Duodenal mucosa (tissue), 2 donors: Measurements from ENCODE around the gene OR1J4.
"Not testable (repeated sequence)": the region's sequence is repeated elsewhere in the genome, so short reads cannot be mapped to it uniquely, and the experiment has no call there.

Experiments used
- H3K27ac ChIP-seq: one replicate; pipeline ENCODE4 v1.7.0; 2013; ENCODE audit warnings: low read depth, low read length
- H3K27me3 ChIP-seq, 2 donors: one replicate each; pipeline ENCODE4 v1.7.0; 2013; ENCODE audit warnings: low read length in 2 of 2, control low read depth in 1 of 2; ENCODE audit not compliant: insufficient read depth in 2 of 2, control insufficient read depth in 1 of 2
- H3K36me3 ChIP-seq, 2 donors: one replicate each; pipeline ENCODE4 v1.7.0; 2013; ENCODE audit warnings: low read length in 2 of 2, control low read depth in 1 of 2; ENCODE audit not compliant: insufficient read depth in 2 of 2, control insufficient read depth in 1 of 2
- H3K4me1 ChIP-seq, 2 donors: one replicate each; pipeline ENCODE4 v1.7.0; 2013; ENCODE audit warnings: low read length in 2 of 2, control low read depth in 1 of 2; ENCODE audit not compliant: insufficient read depth in 2 of 2, control insufficient read depth in 1 of 2
- H3K4me3 ChIP-seq, 2 donors: one replicate each; pipeline ENCODE4 v1.7.0; 2013; ENCODE audit warnings: low read length in 2 of 2, low read depth in 1 of 2
- H3K9ac ChIP-seq, 2 donors: one replicate each; pipeline ENCODE4 v1.7.0; 2013; ENCODE audit warnings: low read length in 2 of 2, low read depth in 1 of 2
- H3K9me3 ChIP-seq, 2 donors: one replicate each; pipeline ENCODE4 v1.7.0; 2013; ENCODE audit warnings: low read length in 2 of 2, control low read depth in 1 of 2; ENCODE audit not compliant: control insufficient read depth in 1 of 2

Gene OR1J4

DNA sequence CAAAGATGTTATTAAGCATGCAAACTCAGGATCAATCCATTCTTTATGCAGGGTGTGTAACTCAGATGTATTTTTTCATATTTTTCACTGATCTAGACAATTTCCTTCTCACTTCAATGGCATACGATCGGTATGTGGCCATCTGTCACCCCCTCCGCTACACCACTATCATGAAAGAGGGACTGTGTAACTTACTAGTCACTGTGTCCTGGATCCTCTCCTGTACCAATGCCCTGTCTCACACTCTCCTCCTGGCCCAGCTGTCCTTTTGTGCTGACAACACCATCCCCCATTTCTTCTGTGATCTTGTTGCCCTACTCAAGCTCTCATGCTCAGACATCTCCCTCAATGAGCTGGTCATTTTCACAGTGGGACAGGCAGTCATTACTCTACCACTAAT lies 435 bp downstream of the OR1J4 start:
- Histone ChIP-seq H3K4me3 (no peak overlapping the region), H3K9me3 (no peaks in the 10 kb centered on the region), H3K27me3 (peaks cover 0 to 6% of the 10 kb centered on the region in 2 donors), H3K9ac (no peak overlapping the region), H3K4me1 (no peaks in the 10 kb centered on the region), H3K36me3 (no peaks in the 10 kb centered on the region), H3K27ac (no peak overlapping the region)

DNA sequence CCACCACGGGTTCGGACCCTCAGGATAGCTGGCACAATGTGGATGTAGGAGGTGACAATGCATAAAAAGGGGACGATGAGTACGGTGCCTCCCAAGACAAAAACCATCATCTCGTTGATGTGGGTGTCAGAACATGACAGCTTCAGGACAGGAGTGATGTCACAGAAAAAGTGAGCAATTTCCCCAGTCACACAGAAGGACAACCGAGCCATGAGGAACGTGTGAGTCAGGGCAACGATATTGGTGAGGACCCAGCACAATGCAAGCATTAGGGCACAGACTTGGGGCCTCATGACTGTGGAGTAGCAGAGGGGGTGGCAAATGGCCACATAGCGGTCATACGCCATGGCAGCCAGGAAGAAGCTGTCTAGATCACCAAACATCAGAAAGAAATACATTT lies 7.7 kb downstream of the OR1J4 start:
- Histone ChIP-seq H3K4me1 (no peaks in the 10 kb centered on the region), H3K36me3 (no peaks in the 10 kb centered on the region), H3K4me3 (no peak overlapping the region), H3K9me3 (no peaks in the 10 kb centered on the region), H3K27me3 (no peaks in the 10 kb centered on the region), H3K9ac (no peak overlapping the region), H3K27ac (no peak overlapping the region)

DNA sequence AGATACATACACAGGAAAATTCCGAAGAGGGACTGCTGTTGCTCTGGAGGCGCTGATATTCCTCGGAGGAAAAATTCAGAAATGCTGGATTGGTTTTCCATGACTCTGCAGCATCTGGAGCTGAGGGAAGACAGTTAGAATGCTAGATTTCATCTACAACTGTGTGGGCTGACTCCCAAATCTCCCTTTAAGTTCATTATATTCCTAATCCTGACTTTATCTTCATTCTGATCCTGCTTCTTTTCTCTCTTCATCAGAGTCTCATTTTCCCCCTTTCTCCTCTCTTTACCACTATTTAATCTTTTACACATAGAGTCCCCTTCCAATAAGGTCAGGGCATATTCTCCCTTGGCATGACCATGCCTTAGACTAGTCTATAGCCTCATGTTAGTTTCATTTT lies 8.3 kb downstream of the OR1J4 start, which contains the start of gene OR1N1:
TSS of gene OR1N1 (minus strand) at position 101 of the 400 bp plus-strand sequence. CDS start at position 101, 0 bp downstream.
- no peak within 1 kb of the TSS for H3K9ac ChIP-seq
- no peak within 1 kb of the TSS for H3K27ac ChIP-seq
- no peaks in the 10 kb centered on the region for H3K9me3 ChIP-seq
- no peaks in the 10 kb centered on the region for H3K4me1 ChIP-seq
- H3K27me3 ChIP-seq: no peaks in the 10 kb centered on the region
- H3K36me3 ChIP-seq: no peaks in the 10 kb centered on the region
- H3K4me3 ChIP-seq: no peak within 1 kb of the TSS

DNA sequence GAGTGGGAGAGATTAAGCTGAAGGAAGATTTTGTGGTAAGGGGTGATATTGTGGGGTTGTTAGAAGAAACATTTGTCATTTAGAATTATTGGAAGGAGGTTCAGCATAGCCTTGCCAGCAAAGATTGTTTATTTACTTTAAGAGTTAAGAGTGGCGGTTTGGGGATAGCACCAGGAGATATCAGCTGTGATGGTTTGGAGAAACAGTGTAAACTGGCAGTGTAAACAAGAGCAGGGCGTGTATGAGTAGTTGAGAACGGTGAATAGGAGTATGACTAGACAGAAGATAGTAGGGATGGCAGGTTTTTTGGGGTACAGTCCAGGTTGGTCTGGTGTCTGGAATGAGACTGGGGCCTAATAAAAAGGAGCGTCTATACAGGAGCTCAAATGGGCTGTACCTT lies 12.2 kb downstream of the OR1J4 start:
- not testable (repeated sequence) for H3K4me1 ChIP-seq, H3K36me3 ChIP-seq, H3K4me3 ChIP-seq, H3K9ac ChIP-seq, H3K9me3 ChIP-seq, H3K27me3 ChIP-seq, H3K27ac ChIP-seq

DNA sequence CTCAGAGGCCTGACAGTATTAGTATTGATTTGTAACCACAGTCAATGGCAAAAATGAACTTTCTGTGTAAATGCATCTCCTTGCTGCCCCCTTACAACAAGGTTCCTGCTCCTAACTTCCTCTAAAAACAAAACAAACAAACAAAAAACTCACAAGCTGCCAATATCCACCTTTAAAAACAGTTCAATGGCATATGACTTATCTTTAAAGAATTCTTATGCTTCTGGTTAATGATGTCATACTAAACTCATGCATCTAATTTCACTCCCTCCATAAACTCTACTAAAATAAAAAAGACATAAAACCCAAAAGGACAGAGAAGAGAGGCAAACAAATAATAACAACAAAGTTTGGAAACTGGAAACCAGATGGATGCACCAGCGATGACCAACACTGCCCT lies 17.2 kb downstream of the OR1J4 start:
- Histone ChIP-seq H3K27me3 (no peaks in the 10 kb centered on the region), H3K4me3 (no peak overlapping the region), H3K4me1 (no peaks in the 10 kb centered on the region), H3K27ac (no peak overlapping the region), H3K9ac (no peak overlapping the region), H3K9me3 (no peaks in the 10 kb centered on the region), H3K36me3 (no peaks in the 10 kb centered on the region)

DNA sequence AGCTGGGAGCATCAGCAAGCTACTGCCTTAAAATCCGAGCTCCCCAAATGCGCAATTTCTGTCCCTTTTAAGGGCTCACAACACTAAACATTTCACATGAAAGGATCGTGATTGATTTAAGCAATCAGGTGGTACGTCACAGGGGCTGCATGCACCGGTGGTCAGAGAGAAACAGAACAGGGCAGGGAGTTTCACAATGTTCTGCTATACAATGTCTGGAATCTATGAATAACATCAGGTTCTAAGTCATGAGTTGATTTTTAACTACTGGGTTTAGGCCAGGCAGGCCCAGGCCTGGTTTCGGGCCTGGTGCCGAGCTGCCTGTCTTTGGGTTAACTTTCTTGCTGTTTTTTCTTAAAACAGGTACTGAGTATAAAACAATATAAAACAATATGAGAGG lies 18.1 kb downstream of the OR1J4 start:
- H3K36me3 ChIP-seq, H3K9me3 ChIP-seq, H3K27me3 ChIP-seq, H3K4me3 ChIP-seq, H3K4me1 ChIP-seq, H3K27ac ChIP-seq, H3K9ac ChIP-seq: not testable (repeated sequence)

DNA sequence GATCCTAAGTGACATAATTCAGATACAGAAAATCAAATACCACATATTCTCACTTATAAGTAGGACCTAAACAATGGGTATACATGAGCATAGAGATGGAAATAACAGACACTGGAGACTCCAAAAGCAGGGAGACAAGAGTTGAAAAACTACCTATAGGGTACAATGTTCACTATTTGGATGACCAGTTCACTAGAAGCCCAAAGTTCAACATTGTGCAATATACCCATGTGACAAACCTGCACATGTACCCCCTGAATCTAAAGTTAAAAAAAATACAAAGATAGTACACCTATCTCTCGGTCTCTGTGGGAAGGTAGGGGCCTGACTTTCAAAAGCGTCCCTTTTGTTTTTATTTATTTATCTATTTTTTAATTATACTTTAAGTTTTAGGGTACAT lies 19.8 kb downstream of the OR1J4 start:
- Histone ChIP-seq H3K4me1 (no peaks in the 10 kb centered on the region), H3K27me3 (no peaks in the 10 kb centered on the region), H3K27ac (no peak overlapping the region), H3K4me3 (no peak overlapping the region), H3K9ac (no peak overlapping the region), H3K36me3 (no peaks in the 10 kb centered on the region), H3K9me3 (no peaks in the 10 kb centered on the region)

DNA sequence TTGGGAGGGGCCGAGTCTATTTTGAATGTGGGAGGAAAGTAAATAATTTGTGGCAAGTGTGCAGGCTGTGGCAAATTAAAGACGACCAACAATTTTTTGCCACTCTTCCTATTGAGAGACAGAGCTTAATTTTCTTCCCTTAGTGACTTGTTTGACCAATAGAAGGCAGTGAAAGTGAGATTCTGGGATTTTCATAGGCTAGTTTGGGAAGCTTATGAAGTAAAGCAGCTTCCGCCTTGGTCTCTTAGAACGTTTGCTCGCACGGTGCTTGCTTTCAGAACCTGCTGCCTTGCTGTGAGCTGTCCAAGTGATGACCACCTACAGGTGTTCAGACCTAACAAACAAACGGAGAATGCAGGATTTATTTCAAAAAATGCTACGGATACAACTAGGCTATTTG lies 27.3 kb downstream of the OR1J4 start:
- H3K27ac ChIP-seq: no peak overlapping the region
- H3K4me3 ChIP-seq: no peak overlapping the region
- H3K36me3 ChIP-seq: no peaks in the 10 kb centered on the region
- no peaks in the 10 kb centered on the region for H3K9me3 ChIP-seq
- no peak overlapping the region for H3K9ac ChIP-seq
- no peaks in the 10 kb centered on the region for H3K4me1 ChIP-seq
- H3K27me3 ChIP-seq: no peaks in the 10 kb centered on the region

DNA sequence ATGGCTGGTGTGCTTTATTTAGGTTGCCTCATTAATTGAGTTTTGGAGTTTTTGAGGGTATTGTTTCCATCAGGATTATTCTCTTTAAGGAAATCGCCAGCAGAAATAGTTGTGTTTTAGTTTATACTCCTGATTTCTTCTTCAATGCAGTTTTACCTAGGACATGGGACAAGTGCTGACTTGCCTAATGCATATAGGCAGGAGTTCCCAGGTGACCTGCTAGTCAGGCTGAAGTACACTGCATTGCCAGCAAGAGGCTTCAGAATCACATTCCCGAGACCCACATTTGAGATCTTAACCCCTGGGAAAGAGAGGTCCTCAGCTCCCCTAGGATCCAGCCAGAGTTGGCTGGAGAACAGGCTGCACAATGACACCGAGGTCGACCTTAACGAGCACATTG lies 32.4 kb downstream of the OR1J4 start:
- Histone ChIP-seq H3K4me1 (no peaks in the 10 kb centered on the region), H3K27me3 (no peaks in the 10 kb centered on the region), H3K27ac (no peak overlapping the region), H3K36me3 (no peaks in the 10 kb centered on the region), H3K9ac (no peak overlapping the region), H3K9me3 (no peaks in the 10 kb centered on the region), H3K4me3 (no peak overlapping the region)

DNA sequence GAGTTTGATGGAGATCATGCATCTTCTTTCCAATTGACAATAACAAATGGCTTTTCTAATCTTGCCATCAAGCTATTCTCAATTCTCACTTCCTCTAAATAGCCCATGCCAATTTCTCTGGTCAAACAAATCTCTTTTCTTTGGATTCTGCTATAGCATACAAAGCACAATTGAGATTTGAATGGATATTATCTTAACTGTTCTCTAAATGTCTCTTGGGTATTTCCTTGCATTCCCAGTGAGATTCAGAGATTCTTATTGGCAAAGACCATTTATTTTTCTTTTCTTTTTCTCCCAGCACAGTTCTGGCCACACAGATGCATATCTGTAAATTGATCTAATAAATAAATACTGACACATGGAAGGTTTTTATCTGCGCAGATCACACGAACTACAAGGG lies 33.9 kb downstream of the OR1J4 start, which contains the start of gene OR1N2:
TSS of gene OR1N2 (plus strand) at position 301 of the 400 bp plus-strand sequence. CDS start 100 bp downstream, outside the sequence.
- H3K9ac ChIP-seq: no peak within 1 kb of the TSS
- no peak within 1 kb of the TSS for H3K4me3 ChIP-seq
- H3K36me3 ChIP-seq: no peaks in the 10 kb centered on the region
- H3K27ac ChIP-seq: no peak within 1 kb of the TSS
- H3K4me1 ChIP-seq: no peaks in the 10 kb centered on the region
- H3K27me3 ChIP-seq: no peaks in the 10 kb centered on the region
- no peaks in the 10 kb centered on the region for H3K9me3 ChIP-seq

DNA sequence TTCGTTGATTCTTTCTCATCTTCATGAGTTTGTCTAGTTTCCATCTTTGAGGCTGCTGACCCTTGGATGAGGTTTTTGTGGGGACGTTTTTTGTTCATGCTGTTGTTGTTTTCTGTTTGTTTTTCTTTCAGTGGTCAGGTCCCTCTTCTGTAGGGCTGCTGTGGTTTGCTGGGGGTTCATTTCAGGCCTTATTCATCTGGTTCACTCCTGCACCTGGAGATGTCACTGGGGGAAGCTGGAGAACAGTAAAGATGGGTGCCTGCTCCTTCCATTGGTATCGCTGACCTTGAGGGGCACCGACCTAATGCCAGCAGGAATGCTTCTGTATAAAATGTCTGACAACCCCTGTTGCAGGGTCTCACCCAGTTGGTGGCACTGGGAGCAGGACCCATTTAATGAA lies 42.5 kb downstream of the OR1J4 start:
- Histone ChIP-seq H3K4me3 (no peak overlapping the region), H3K27ac (no peak overlapping the region), H3K36me3 (no peaks in the 10 kb centered on the region), H3K27me3 (peaks cover 0 to 2% of the 10 kb centered on the region in 2 donors), H3K4me1 (no peaks in the 10 kb centered on the region), H3K9me3 (no peaks in the 10 kb centered on the region), H3K9ac (no peak overlapping the region)
